HEK293 (cell line): ENCODE measurements around the gene IP6K2.

Experiments used
- CTCF ChIA-PET: fragments of 350-600 bp; formaldehyde crosslinking; extraction: SDS; loops from one replicate; lab custom pipeline; 2021; ENCODE audit warnings: antibody characterized with exemption; lab: Yijun Ruan, JAX
- POLR2A ChIA-PET: fragments of 300-600 bp; formaldehyde crosslinking; extraction: SDS; loops from one replicate; lab custom pipeline; 2020; ENCODE audit warnings: antibody characterized with exemption, inconsistent platforms; lab: Yijun Ruan, JAX
- H3K27ac ChIP-seq: fragments of 200-500 bp; sonication (Bioruptor generic); 2 replicates; pipeline ENCODE4 v1.5.1; 2014; ENCODE audit warnings: low read depth, low read length, control low read depth, inconsistent platforms; ENCODE audit errors: extremely low read depth
- H3K36me3 ChIP-seq, 2 experiments: fragments of 200-500 bp in 1 of 2; sonication (Bioruptor generic) in 1 of 2; 1 replicate in 1 of 2; 2 replicates in 1 of 2; pipeline ENCODE4 v1.5.1; 2014 to 2017; ENCODE audit warnings: inconsistent platforms in 2 of 2, low read length in 2 of 2; ENCODE audit not compliant: control insufficient read depth in 2 of 2, insufficient read depth in 1 of 2
- H3K4me1 ChIP-seq: fragments of 200-500 bp; sonication (Bioruptor generic); 2 replicates; pipeline ENCODE4 v1.5.1; 2014; ENCODE audit warnings: mild to moderate bottlenecking, low read length, inconsistent platforms; ENCODE audit not compliant: control insufficient read depth, insufficient read depth
- H3K4me3 ChIP-seq: 2 replicates; pipeline ENCODE4 v1.5.1; 2011; ENCODE audit warnings: low read depth, mild to moderate bottlenecking, control low read depth, low read length, moderate library complexity
- H3K9me3 ChIP-seq: fragments of 200-500 bp; sonication (Bioruptor generic); 2 replicates; pipeline ENCODE4 v1.5.1; 2014; ENCODE audit warnings: low read depth, low read length, inconsistent platforms; ENCODE audit not compliant: control insufficient read depth, insufficient read depth
- FEZF1 ChIP-seq: fragments of 450-650 bp; formaldehyde crosslinking; IDR thresholded peaks from 2 replicates; pipeline ENCODE4 v1.5.1; 2016; ENCODE audit warnings: missing biosample characterization, missing genetic modification characterization
- HOXD13 ChIP-seq: sonication (generic); formaldehyde crosslinking; IDR thresholded peaks from 2 replicates; pipeline ENCODE4 v1.8.0; 2022; ENCODE audit warnings: missing genetic modification reagents, borderline replicate concordance
- PRDM1 ChIP-seq: fragments of 450-650 bp; formaldehyde crosslinking; IDR thresholded peaks from 2 replicates; pipeline ENCODE4; 2016; ENCODE audit warnings: missing biosample characterization, missing genetic modification characterization
- SP3 ChIP-seq: fragments of 450-650 bp; formaldehyde crosslinking; IDR thresholded peaks from 2 replicates; pipeline ENCODE4 v1.5.1; 2016; ENCODE audit warnings: missing biosample characterization, missing genetic modification characterization
- ZBTB7A ChIP-seq: fragments of 450-650 bp; formaldehyde crosslinking; IDR thresholded peaks from 2 replicates; pipeline ENCODE4 v1.5.1; 2016; ENCODE audit warnings: low read depth, missing biosample characterization, missing genetic modification characterization
- ZNF175 ChIP-seq: fragments of 450-650 bp; formaldehyde crosslinking; IDR thresholded peaks from 2 replicates; pipeline ENCODE4 v1.5.1; 2016; ENCODE audit warnings: missing biosample characterization, missing genetic modification characterization
- ZNF184 ChIP-seq: fragments of 450-650 bp; IDR thresholded peaks from 2 replicates; pipeline ENCODE4 v1.5.1; 2018; ENCODE audit warnings: missing biosample characterization, mild to moderate bottlenecking, missing genetic modification characterization
- ZNF248 ChIP-seq: fragments of 450-650 bp; formaldehyde crosslinking; IDR thresholded peaks from 2 replicates; pipeline ENCODE4 v1.5.1; 2017; ENCODE audit warnings: missing biosample characterization, missing genetic modification characterization
- ZNF394 ChIP-seq: fragments of 450-650 bp; formaldehyde crosslinking; IDR thresholded peaks from 2 replicates; pipeline ENCODE4 v1.5.1; 2016; ENCODE audit warnings: missing biosample characterization, missing genetic modification characterization, mild to moderate bottlenecking, moderate library complexity, borderline replicate concordance
- ZNF423 ChIP-seq: fragments of 450-650 bp; formaldehyde crosslinking; IDR thresholded peaks from 2 replicates; pipeline ENCODE4 v1.5.1; 2016; ENCODE audit warnings: missing biosample characterization, missing genetic modification characterization
- ZNF529 ChIP-seq: fragments of 450-650 bp; formaldehyde crosslinking; IDR thresholded peaks from 2 replicates; pipeline ENCODE4 v1.5.1; 2017; ENCODE audit warnings: missing genetic modification characterization, missing biosample characterization; ENCODE audit not compliant: insufficient replicate concordance
- ZNF621 ChIP-seq: fragments of 450-650 bp; formaldehyde crosslinking; IDR thresholded peaks from 2 replicates; pipeline ENCODE4 v1.5.1; 2017; ENCODE audit warnings: missing biosample characterization, missing genetic modification characterization
- ZNF654 ChIP-seq: fragments of 450-650 bp; formaldehyde crosslinking; IDR thresholded peaks from 2 replicates; pipeline ENCODE4 v1.5.1; 2016; ENCODE audit warnings: low read depth, missing biosample characterization, missing genetic modification characterization
- ZNF76 ChIP-seq: fragments of 450-650 bp; formaldehyde crosslinking; IDR thresholded peaks from 2 replicates; pipeline ENCODE4; 2016; ENCODE audit warnings: low read depth, missing biosample characterization, missing genetic modification characterization, borderline replicate concordance
- ZNF777 ChIP-seq: fragments of 450-650 bp; formaldehyde crosslinking; IDR thresholded peaks from 2 replicates; pipeline ENCODE4 v1.5.1; 2017; ENCODE audit warnings: missing biosample characterization, missing genetic modification characterization, borderline replicate concordance
- TF ChIP-seq, protein P1 (sequence below): fragments of 450-650 bp; formaldehyde crosslinking; IDR thresholded peaks from 2 replicates; pipeline ENCODE4 v1.5.1; 2017; ENCODE audit warnings: missing biosample characterization, missing genetic modification characterization
- TF ChIP-seq, protein P2 (sequence below): fragments of 450-650 bp; formaldehyde crosslinking; IDR thresholded peaks from 2 replicates; pipeline ENCODE4 v1.5.1; 2016; ENCODE audit warnings: missing biosample characterization, missing genetic modification characterization
- TF ChIP-seq, protein P3 (sequence below): fragments of 450-650 bp; formaldehyde crosslinking; optimal IDR thresholded peaks from 2 replicates; pipeline ENCODE3; 2016; ENCODE audit warnings: missing biosample characterization, mild to moderate bottlenecking, missing genetic modification characterization

The IP6K2 gene

DNA sequence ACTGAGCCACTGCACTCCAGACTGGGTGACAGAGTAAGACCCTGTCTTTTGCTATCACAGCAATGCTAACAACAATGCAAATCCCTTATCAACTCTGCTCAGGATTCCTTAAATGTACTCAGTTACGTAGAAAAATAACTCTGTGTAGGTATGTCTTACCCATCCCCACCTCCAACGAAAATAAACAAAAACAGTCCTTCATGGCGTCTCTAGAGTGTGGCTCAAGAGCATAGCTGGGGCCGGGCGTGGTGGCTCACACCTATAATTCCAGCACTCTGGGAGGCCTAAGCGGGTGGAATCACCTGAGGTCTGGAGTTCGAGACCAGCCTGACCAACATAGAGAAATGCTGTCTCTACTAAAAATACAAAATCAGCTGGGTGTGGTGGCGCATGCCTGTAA, 18.1 kb downstream of the IP6K2 start (continued):
- TF ChIP-seq ZNF248 (no peak), ZNF777 (tag by site-specific recombination) (no peak), ZNF529 (tag by site-specific recombination) (no peak), ZNF175 (no peak), ZBTB7A (tag by site-specific recombination) (no peak)
- TF ChIP-seq, protein P1, sequence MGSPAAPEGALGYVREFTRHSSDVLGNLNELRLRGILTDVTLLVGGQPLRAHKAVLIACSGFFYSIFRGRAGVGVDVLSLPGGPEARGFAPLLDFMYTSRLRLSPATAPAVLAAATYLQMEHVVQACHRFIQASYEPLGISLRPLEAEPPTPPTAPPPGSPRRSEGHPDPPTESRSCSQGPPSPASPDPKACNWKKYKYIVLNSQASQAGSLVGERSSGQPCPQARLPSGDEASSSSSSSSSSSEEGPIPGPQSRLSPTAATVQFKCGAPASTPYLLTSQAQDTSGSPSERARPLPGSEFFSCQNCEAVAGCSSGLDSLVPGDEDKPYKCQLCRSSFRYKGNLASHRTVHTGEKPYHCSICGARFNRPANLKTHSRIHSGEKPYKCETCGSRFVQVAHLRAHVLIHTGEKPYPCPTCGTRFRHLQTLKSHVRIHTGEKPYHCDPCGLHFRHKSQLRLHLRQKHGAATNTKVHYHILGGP (tag by site-specific recombination): no peak

DNA sequence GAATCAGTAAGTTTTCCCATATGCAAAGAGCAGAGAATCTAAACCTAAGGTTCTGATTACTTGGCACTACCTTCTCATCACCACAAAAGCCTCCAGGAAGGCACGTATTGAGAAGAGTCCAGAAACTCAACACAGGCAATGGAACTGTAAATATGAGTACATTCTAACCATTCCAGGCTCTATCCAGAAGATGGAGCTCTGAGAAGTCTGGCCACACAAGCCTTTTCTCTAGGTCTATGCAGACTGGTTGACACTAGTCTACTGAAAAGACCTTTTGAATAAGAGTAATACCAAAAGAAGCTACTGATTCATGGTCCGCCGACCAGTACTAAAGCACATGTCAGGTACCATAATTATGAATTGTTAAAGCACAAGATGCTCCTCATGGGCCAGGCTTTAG, 19.1 kb downstream of the IP6K2 start:
- ChIA-PET CTCF (interaction anchor here (0.5 to 1.0 kb wide), 2 partner anchors 32 to 62 kb away, joined by 3 read pairs; no protein-coding TSS in a partner anchor), POLR2A (interaction anchor here (1.4 kb wide), 1 partner anchor 8 kb away, joined by 4 read pairs; no protein-coding TSS in a partner anchor)
- Histone ChIP-seq H3K27ac (no peak overlapping the region), H3K4me3 (no peak overlapping the region), H3K4me1 (peaks cover 5% of the 10 kb centered on the region), H3K9me3 (no peaks in the 10 kb centered on the region), H3K36me3 (peaks cover 14 to 73% of the 10 kb centered on the region in 2 experiments)
- no peak for TF ChIP-seq ZNF76
- TF ChIP-seq, protein P2, sequence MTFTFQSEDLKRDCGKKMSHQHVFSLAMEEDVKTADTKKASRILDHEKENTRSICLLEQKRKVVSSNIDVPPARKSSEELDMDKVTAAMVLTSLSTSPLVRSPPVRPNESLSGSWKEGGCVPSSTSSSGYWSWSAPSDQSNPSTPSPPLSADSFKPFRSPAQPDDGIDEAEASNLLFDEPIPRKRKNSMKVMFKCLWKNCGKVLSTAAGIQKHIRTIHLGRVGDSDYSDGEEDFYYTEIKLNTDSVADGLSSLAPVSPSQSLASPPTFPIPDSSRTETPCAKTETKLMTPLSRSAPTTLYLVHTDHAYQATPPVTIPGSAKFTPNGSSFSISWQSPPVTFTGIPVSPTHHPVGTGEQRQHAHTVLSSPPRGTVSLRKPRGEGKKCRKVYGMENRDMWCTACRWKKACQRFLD (tag by site-specific recombination): no peak
- 0 out of 2 replicates have a peak, but pooled peaks have one; percentile 3 for TF ChIP-seq ZNF654 (tag by site-specific recombination)
- no peak for TF ChIP-seq FEZF1 (tag by site-specific recombination)
- no peak for TF ChIP-seq HOXD13 (CRISPR knock-in tag)
- no peak for TF ChIP-seq ZNF184 (tag by site-specific recombination)
- no peak for TF ChIP-seq ZNF394 (tag by site-specific recombination)
- TF ChIP-seq, protein P3, sequence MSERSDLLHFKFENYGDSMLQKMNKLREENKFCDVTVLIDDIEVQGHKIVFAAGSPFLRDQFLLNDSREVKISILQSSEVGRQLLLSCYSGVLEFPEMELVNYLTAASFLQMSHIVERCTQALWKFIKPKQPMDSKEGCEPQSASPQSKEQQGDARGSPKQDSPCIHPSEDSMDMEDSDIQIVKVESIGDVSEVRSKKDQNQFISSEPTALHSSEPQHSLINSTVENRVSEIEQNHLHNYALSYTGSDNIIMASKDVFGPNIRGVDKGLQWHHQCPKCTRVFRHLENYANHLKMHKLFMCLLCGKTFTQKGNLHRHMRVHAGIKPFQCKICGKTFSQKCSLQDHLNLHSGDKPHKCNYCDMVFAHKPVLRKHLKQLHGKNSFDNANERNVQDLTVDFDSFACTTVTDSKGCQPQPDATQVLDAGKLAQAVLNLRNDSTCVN (tag by site-specific recombination): no peak

DNA sequence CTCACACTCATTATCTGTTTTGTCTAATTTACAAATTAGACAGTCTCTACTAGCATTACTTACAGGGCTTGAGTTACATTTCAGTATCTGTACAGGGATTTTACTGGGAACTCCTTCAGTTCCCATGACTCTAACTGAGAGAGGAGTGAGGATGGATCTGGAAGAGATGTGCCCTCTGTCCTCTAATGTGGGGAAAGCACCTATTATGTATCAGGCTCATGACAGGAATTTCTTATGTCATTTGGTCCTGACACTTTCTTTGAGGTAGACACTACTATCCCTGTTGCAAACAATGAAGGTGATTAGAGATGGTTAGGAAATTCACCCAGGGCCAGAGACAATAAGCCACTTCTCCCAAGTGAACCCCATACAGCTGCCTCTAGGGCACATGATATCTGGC, 20.4 kb downstream of the IP6K2 start:
- CTCF ChIA-PET: interaction anchor here (1.3 kb wide), 1 partner anchor 43 kb away, joined by 4 read pairs; no protein-coding TSS in a partner anchor
- no peak for TF ChIP-seq SP3 (tag by site-specific recombination)
- peak; percentile 49; the same call in 1 of the 2 replicates for TF ChIP-seq PRDM1 (tag by site-specific recombination)
- no peak for TF ChIP-seq ZNF621 (tag by site-specific recombination)
- no peak for TF ChIP-seq ZNF423
- TF ChIP-seq, all 188 proteins: peak for 1
- peaks cover 5% of the 10 kb centered on the region for H3K4me1 ChIP-seq
- H3K9me3 ChIP-seq: no peaks in the 10 kb centered on the region
- no peak overlapping the region for H3K27ac ChIP-seq
- peaks cover 22 to 75% of the 10 kb centered on the region in 2 experiments for H3K36me3 ChIP-seq
- POLR2A ChIA-PET: interaction anchor here (1.1 kb wide), 1 partner anchor 20 kb away, joined by 6 read pairs; the partner anchor contains the start of gene IP6K2
- H3K4me3 ChIP-seq: no peak overlapping the region
